Limb (tissue), 2 donors: ENCODE measurements around the gene CLIC3.
"Not testable (repeated sequence)": the region's sequence is repeated elsewhere in the genome, so short reads cannot be mapped to it uniquely, and the experiment has no call there.

Experiments
- DNase-seq, 2 donors: peaks; one replicate each; pipeline ENCODE4 v3.0.0-alpha.2; 2016; ENCODE audit errors: extremely low spot score in 2 of 2

The CLIC3 gene

GRCh38 chr9:137017791-137018497 lies 21.6 kb upstream of the CLIC3 start:
- no peak for DNase-seq

DNA sequence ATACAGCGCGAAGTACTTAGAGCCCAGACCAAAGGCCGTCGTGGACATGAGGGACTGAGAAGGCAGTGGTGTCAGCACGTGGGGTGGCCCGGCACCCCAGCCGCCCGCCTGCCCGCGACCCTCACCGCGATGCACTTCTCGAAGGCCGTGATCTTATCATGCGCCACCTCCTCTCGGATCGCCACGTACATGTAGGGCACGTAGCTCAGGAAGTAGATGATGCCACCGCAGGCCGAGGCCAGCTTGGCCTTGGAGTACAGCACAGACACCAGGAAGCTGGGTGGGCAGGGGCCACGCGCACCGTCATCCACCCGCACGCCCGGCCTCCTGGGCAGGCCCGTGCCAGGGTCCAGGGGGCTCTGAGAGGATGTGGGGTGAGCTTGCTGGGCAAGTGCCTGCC lies 20.7 kb upstream of the CLIC3 start:
- no peak for DNase-seq

DNA sequence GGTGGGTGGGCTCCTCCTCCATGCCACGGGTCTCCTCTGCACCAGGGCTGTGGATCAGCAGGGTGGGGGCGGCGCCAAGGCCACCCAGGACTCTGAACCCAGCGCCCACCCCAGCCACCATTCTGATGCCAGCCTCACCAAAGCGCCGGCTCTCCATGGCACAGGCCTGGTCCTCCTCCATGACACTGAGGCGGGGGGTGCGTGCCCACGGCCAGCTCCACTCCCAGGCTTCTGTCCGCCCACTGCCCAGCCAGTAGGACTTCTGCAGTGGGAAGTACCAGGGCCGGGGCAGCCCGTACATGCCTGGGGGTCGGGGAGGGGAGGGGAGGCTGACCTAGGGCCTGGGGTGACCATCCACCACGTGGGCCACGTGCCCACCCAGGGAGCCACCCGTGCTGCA lies 20.1 kb upstream of the CLIC3 start:
- DNase-seq, result no peak

GRCh38 chr9:137015976-137016375 lies 19.6 kb upstream of the CLIC3 start:
- DNase-seq, result no peak

GRCh38 chr9:137015540-137015930 lies 19.2 kb upstream of the CLIC3 start:
- no peak for DNase-seq

GRCh38 chr9:137014776-137015539 lies 18.6 kb upstream of the CLIC3 start:
- DNase-seq, result no peak

GRCh38 chr9:137014166-137014565 lies 17.8 kb upstream of the CLIC3 start:
- DNase-seq, result no peak

DNA sequence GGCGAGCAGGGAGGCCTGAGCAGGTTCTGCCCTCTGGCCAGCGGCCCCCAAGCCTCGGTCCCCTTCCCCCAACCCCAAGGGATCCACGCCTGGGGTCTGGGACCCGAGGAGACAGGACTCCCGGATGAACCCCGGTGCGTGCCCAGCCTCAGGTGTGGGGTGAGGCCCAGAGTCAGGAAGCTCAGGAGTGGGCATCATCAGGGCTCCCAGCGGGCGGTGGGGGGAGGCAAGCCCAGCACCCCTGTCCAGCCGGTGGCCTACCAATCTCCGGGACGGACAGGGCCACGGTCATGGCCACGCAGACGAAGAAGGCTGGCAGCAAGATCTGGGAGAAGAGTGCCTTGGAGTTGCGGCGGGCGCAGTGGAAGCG lies 17.2 kb upstream of the CLIC3 start:
- no peak for DNase-seq

DNA sequence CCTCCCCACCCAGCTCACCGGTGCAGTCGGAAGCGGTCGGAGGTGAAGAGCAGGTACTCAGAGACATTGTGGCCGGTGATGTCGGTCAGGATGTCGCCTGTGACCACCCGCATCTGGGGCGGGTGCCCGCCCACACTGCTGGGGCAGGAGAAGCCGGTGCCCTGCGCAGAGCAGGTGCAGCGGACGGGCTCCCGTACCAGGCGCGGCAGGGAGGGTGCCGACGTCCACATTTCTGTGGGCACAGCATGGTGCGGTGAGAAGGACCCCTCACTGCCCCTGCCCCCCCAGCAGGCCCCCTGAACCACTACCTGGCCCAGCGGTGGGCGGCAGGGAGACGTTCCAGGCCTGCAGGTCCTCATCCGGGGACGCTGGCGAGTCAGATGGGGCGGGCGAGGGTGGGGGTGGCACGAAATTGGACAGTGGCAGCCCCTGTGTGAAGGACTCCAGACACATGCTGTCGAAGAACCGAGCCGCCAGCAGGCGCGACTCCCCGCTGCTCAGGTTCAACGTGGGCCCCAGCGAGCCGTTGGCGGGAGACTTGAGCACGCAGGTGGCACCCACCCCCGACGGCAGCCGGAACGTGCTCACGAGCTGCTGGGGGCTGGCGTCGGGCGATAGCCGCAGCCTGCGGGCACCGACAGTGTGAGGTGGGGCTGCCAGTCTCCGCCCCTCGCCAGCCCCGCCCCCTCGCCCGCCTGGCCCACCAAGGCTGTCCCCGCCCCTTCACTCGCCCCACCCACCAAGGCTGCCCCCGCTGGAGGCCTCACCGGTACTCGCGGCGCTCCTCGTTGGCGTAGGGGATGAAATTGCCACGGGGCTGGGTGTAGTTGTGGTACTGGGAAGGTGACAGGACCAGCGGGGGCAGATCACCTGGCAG lies 16.6 kb upstream of the CLIC3 start:
- no peak for DNase-seq

DNA sequence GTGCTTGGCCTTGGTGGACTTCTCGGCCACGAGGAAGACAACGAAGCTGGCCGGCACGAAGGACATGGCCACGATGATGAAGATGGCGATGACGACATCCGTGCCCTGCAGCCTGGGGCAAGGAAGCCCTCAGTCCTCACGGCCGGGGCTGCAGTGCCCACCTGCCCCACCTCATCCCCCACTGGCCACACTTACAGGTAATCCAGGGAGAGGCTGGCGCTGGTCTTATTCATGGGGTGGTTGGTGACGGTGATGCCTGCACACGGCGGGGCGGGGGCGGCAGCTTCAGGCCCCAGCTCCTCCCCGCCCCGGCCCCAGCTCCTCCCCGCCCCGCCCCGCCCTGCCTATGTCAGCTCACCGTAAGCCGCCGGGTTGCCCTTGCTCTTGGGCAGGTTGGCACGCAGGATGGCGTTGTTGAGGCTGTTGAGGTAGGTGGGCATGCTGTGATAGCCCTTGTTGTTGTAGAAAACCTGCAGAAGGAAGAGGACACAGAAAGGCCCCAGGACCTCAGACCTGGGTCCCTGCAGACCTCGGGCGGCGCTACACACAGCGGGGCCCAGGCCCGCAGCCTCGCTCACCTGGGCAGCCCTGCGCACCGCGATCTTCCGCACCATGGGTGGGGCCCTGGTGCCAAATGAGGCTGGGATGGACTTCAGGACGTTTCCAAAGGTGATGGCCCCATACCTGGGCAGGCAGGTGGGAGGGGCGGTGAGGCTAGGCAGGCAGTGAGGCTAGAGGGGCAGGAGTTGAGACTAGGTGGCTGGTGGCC lies 15.7 kb upstream of the CLIC3 start:
- no peak for DNase-seq

DNA sequence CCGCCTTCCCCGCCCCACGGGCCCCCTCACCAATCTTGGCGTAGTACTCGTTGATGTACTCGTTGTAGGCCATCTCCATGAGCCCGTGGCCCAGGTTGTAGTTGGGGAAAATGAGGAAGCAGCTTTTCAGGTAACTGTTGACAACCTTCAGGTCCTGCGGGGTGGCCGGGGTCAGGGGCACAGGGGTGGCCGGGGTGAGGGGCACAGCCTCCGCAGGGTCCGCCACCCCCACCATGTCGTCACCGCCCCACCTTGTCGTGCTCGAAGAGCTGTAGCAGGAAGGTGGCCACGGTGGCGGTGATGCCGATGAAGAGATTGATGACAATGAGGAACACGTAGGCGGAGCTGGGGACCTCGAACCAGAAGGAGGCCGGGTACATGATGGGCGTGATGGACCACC lies 14.8 kb upstream of the CLIC3 start:
- no peak for DNase-seq

GRCh38 chr9:137009938-137010732 lies 13.8 kb upstream of the CLIC3 start:
- DNase-seq, result no peak

- no peak for DNase-seq
These were observed 12.8 kb upstream of the CLIC3 start for GRCh38 chr9:137009217-137009616.

DNA sequence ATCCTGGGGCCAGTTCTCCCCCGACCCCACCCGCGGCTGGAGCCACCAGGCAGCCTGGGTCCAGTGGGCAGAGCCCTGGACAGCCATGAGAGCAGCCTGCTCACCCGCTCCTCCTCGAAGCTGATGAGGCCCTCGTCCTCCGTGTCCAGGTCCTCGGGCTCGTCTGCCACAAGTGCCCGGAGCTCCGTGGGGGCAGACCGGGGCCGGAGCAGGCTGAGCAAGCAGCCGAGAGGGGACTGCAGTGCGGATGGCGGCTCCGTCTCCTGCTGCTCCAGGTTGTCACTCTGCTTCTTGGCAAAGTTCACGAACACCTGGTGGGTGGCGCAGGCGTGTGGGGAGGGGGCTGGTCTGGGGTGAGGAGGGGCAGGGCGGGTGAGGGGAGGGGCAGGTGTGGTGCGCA lies 11.9 kb upstream of the CLIC3 start:
- DNase-seq, result no peak

DNA sequence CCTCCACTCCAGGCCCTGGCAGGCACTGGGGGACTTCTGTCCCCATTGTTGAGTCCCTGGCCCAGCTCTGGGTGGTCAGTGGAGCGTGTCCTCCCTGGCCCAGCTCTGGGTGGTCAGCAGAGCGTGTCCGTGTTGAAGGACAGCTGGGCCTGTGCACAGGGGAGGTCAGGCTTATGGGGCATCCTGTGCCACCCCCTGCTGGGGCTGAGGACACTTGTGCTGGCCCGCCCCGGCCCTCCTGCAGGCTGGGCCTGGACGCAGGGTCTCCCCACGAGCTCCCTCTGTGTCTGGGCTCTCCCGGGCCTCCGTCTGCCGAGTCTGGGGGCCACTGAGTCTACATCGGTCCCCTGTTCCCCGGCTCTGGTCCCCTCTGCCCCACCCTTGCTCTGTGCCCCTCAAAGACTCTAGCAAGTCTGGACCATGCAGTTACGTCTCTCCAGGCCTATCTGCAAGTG lies 11.5 kb upstream of the CLIC3 start:
- DNase-seq, result no peak

- DNase-seq, result no peak
These were observed 10.9 kb upstream of the CLIC3 start for GRCh38 chr9:137007108-137007815.

- no peak for DNase-seq
These were observed 10.0 kb upstream of the CLIC3 start for GRCh38 chr9:137006116-137007003.

DNA sequence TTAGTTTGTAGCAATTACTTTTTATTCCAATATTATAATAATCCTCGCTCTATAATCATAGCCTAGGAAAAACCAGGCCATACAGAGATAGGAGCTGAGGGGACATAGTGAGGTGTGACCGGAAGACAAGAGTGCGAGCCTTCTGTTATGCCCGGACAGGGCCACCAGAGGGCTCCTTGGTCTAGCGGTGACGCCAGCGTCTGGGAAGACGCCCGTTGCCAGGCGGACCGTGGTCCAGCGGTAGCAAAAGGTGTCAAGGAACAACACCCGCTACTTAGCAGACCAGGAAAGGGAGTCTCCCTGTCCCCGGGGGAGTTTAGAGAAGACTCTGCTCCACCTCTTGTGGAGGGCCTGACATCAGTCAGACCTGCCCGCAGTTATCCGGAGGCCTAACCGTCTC lies 7.9 kb upstream of the CLIC3 start:
- not testable (repeated sequence) for DNase-seq

- DNase-seq, result no peak
These were observed 6.3 kb upstream of the CLIC3 start for GRCh38 chr9:137002646-137003041.
